NCI-H748 (cell line): Measurements from ENCODE around the gene INSRR.

ENCODE experiments used
- DNase-seq: peaks from one replicate; lab custom pipeline; 2025; ENCODE audit not compliant: unreplicated experiment; lab: John Stamatoyannopoulos, UW

INSRR gene

GRCh38 chr1:156852418-156852874 is 6.5 kb downstream of the INSRR start:
- DNase-seq: peak; percentile 98

- no peak for DNase-seq
Measured at GRCh38 chr1:156851779-156852417, 7.0 kb downstream of the INSRR start.

- no peak for DNase-seq
Measured at GRCh38 chr1:156849151-156849496, 9.8 kb downstream of the INSRR start.

- no peak for DNase-seq
Measured at GRCh38 chr1:156848461-156849150, 10.3 kb downstream of the INSRR start.

GRCh38 chr1:156847591-156848460 is 11.1 kb downstream of the INSRR start:
- no peak for DNase-seq

- DNase-seq: no peak
Measured at GRCh38 chr1:156846643-156847042, 12.3 kb downstream of the INSRR start.

GRCh38 chr1:156845953-156846545 is 12.9 kb downstream of the INSRR start:
- DNase-seq: no peak

- DNase-seq: no peak
Measured at GRCh38 chr1:156845055-156845952, 13.6 kb downstream of the INSRR start.

- no peak for DNase-seq
Measured at GRCh38 chr1:156844638-156845037, 14.3 kb downstream of the INSRR start.

GRCh38 chr1:156844102-156844501 is 14.8 kb downstream of the INSRR start:
- DNase-seq: no peak

GRCh38 chr1:156842618-156843300 is 16.2 kb downstream of the INSRR start:
- DNase-seq: no peak

- no peak for DNase-seq
Measured at GRCh38 chr1:156841295-156841855, 17.5 kb downstream of the INSRR start.

- no peak for DNase-seq
Measured at GRCh38 chr1:156840898-156841279, 18.0 kb downstream of the INSRR start.

GRCh38 chr1:156840186-156840897 is 18.6 kb downstream of the INSRR start:
- DNase-seq: no peak

- peak; percentile 68 for DNase-seq
Measured at GRCh38 chr1:156839426-156840109, 19.3 kb downstream of the INSRR start.

- peak; percentile 37 for DNase-seq
Measured at GRCh38 chr1:156838972-156839371, 19.9 kb downstream of the INSRR start.

- no peak for DNase-seq
Measured at GRCh38 chr1:156836892-156837291, 22.0 kb downstream of the INSRR start.

- no peak for DNase-seq
Measured at GRCh38 chr1:156836041-156836654, 22.8 kb downstream of the INSRR start.
